ENCODE data around the gene VPS45. TPM values are rescaled to one million over a fixed set of nuclear protein-coding genes. Genes with fewer than 3 reads are reported as not detected.

Gene VPS45
- total and polyA plus RNA-seq, 2 of the 8 experiments (the other 6 are each of a cell fraction or from before 2014, with no cell fraction given), result 19.1 to 27.6 TPM

GRCh38 chr1:150141452-150141851, 73.9 kb downstream of the VPS45 start:
- Histone ChIP-seq H2AFZ (ENCODE audit: low read length) (no peak overlapping the region), H3K79me2 (ENCODE audit: control insufficient read depth in 1 of 2, insufficient read depth in 2 of 2, low read length in 2 of 2) (no peaks in the 10 kb centered on the region), H4K8ac (ENCODE audit: extremely low read depth, insufficient read depth, low read length) (no peak overlapping the region), H2BK15ac (ENCODE audit: low read length) (no peak overlapping the region), H3K27ac (ENCODE audit: low read depth, low read length) (no peak overlapping the region), H4K20me1 (replicated peaks in 1 of 2; ENCODE audit: control insufficient read depth in 1 of 2, insufficient read depth in 2 of 2, low read length in 2 of 2) (peaks cover 0 to 4% of the 10 kb centered on the region in 2 experiments), H3K4me1 (replicated peaks in 1 of 4; ENCODE audit: control insufficient read depth in 3 of 4, insufficient read depth in 4 of 4, low read length in 3 of 4) (no peaks in the 10 kb centered on the region), H3K18ac (ENCODE audit: extremely low read depth, low read length) (no peak overlapping the region), H4K91ac (replicated peaks; ENCODE audit: insufficient read length, low read length) (no peak overlapping the region), H2BK20ac (ENCODE audit: low read length) (no peak overlapping the region), H3K9ac (replicated peaks in 1 of 4; ENCODE audit: extremely low read depth in 1 of 4, low read depth in 3 of 4, low read length in 3 of 4) (no peak overlapping the region), H2AK5ac (ENCODE audit: low read depth, low read length) (no peak overlapping the region), H3K14ac (ENCODE audit: insufficient read length) (no peak overlapping the region), H4K5ac (ENCODE audit: insufficient read length, low read depth, low read length) (no peak overlapping the region), H3K79me1 (ENCODE audit: low read depth, low read length) (no peaks in the 10 kb centered on the region), H3K4me3 (ENCODE audit: extremely low read depth in 1 of 4, insufficient read depth in 2 of 4, low read depth in 3 of 4, low read length in 4 of 4) (no peak overlapping the region), H3K36me3 (ENCODE audit: control insufficient read depth in 2 of 4, insufficient read depth in 4 of 4, low read length in 3 of 4) (no peaks in the 10 kb centered on the region), H3K4me2 (ENCODE audit: insufficient read depth in 1 of 2, low read depth in 2 of 2, low read length in 2 of 2) (no peak overlapping the region), H2BK120ac (replicated peaks; ENCODE audit: low read depth, low read length) (no peak overlapping the region), H3K27me3 (replicated peaks in 1 of 4; ENCODE audit: control insufficient read depth in 3 of 4, extremely low read depth in 1 of 4, insufficient read depth in 3 of 4, low read length in 3 of 4) (no peaks in the 10 kb centered on the region), H3K23ac (ENCODE audit: insufficient read length) (no peak overlapping the region), H3K9me3 (ENCODE audit: insufficient read depth in 2 of 2, low read depth in 1 of 2, low read length in 1 of 2) (no peaks in the 10 kb centered on the region), H3K56ac (replicated peaks; ENCODE audit: insufficient read length, low read depth, low read length) (no peak overlapping the region), H3K23me2 (ENCODE audit: low read depth, low read length) (peaks cover 1% of the 10 kb centered on the region; the same call in 1 of the 2 replicates), H2BK12ac (ENCODE audit: low read depth, low read length) (no peak overlapping the region), H3K4ac (replicated peaks; ENCODE audit: insufficient read length, low read depth, low read length) (no peak overlapping the region), H2BK5ac (ENCODE audit: low read depth, low read length) (no peak overlapping the region)
- TF ChIP-seq, protein P1, sequence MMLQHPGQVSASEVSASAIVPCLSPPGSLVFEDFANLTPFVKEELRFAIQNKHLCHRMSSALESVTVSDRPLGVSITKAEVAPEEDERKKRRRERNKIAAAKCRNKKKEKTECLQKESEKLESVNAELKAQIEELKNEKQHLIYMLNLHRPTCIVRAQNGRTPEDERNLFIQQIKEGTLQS (IDR thresholded peaks at IDR 0.05; ENCODE audit: insufficient read depth, low read depth, low read length), result no peak
- TF ChIP-seq EZH2 (IDR thresholded peaks at IDR 0.05; ENCODE audit: low read depth, low read length, severe bottlenecking) (no peak), CHD2 (IDR thresholded peaks at IDR 0.05; ENCODE audit: low read length) (no peak), GABPA (IDR thresholded peaks at IDR 0.05; ENCODE audit: borderline replicate concordance, insufficient read depth, low read length) (no peak), NANOG (IDR thresholded peaks at IDR 0.05; ENCODE audit: insufficient read depth, low read depth, low read length, poor library complexity, severe bottlenecking) (no peak)
- no peak for DNase-seq (ENCODE audit: low read depth in 1 of 2, low spot score in 2 of 2)
- POLR2A ChIA-PET (ENCODE audit: partially characterized antibody), result interaction anchor here (1.2 kb wide), 1 partner anchor 22 kb away, joined by 3 read pairs; no protein-coding TSS in a partner anchor
- no peak for FAIRE-seq
- CTCF ChIA-PET (ENCODE audit: partially characterized antibody), result interaction anchor here (0.9 to 1.2 kb wide), 3 partner anchors 9 to 45 kb away, joined by 3 to 6 read pairs (median 3); partner anchors contain the start of gene PLEKHO1

Measured in H1 (cell line).